A673 (cell line): Measurements from ENCODE around the gene MARCHF2. TPM values are rescaled to one million over a fixed set of nuclear protein-coding genes. Genes with fewer than 3 reads are reported as not detected.

ENCODE experiments used
- BruUV-seq: library from RNA; stranded (reverse); fragments of 400-500 nt; replicated peaks from 2 replicates; lab custom pipeline; 2021; lab: Mats Ljungman, UMichigan
- CTCF ChIA-PET: fragments of 300-600 bp; sonication (Branson Sonifier 250); formaldehyde crosslinking; loops from one replicate; lab custom pipeline; 2022; ENCODE audit warnings: antibody characterized with exemption; lab: Charles Lee
- POLR2A ChIA-PET: fragments of 300-600 bp; sonication (Branson Sonifier 250); formaldehyde crosslinking; loops from one replicate; lab custom pipeline; 2022; ENCODE audit warnings: antibody characterized with exemption; ENCODE audit not compliant: low non-redundant PET; lab: Charles Lee
- DNase-seq: peaks from one replicate; pipeline ENCODE4 v3.0.0-alpha.2; 2015; ENCODE audit warnings: low spot score
- H3K27ac ChIP-seq: fragments of 200-600 bp; sonication (generic); 2 replicates; pipeline ENCODE4 v1.5.1; 2016; ENCODE audit warnings: mixed run types, low read depth, mild to moderate bottlenecking, mixed read lengths, antibody characterized with exemption, low read length; ENCODE audit not compliant: poor library complexity, severe bottlenecking
- H3K27me3 ChIP-seq: fragments of 200-600 bp; sonication (generic); replicated peaks from 2 replicates; pipeline ENCODE4 v1.6.1; 2017; ENCODE audit warnings: mixed run types, low read depth, mild to moderate bottlenecking, mixed read lengths, antibody characterized with exemption, low read length; ENCODE audit not compliant: insufficient read depth, poor library complexity
- H3K36me3 ChIP-seq: fragments of 200-600 bp; sonication (generic); 2 replicates; pipeline ENCODE4 v1.6.1; 2016; ENCODE audit warnings: mixed run types, mild to moderate bottlenecking, mixed read lengths, antibody characterized with exemption, low read length; ENCODE audit not compliant: insufficient read depth, poor library complexity, severe bottlenecking
- H3K4me1 ChIP-seq: fragments of 200-600 bp; sonication (generic); 2 replicates; pipeline ENCODE4 v1.6.1; 2017; ENCODE audit warnings: mixed run types, mild to moderate bottlenecking, mixed read lengths, antibody characterized with exemption, low read length; ENCODE audit not compliant: insufficient read depth, poor library complexity, severe bottlenecking
- H3K4me3 ChIP-seq: fragments of 200-600 bp; sonication (generic); 2 replicates; pipeline ENCODE4 v1.5.1; 2016; ENCODE audit warnings: low read depth, mixed run types, mild to moderate bottlenecking, mixed read lengths, low read length; ENCODE audit not compliant: poor library complexity, severe bottlenecking
- H3K9me3 ChIP-seq: fragments of 200-600 bp; sonication (generic); 2 replicates; pipeline ENCODE4 v1.6.1; 2016; ENCODE audit warnings: mixed run types, low read depth, mild to moderate bottlenecking, mixed read lengths, antibody characterized with exemption, low read length; ENCODE audit not compliant: poor library complexity, severe bottlenecking
- CTCF ChIP-seq: fragments of 300-800, 200-600 bp; sonication (generic); conservative IDR thresholded peaks from 2 replicates; pipeline ENCODE4 v1.5.1; 2017; ENCODE audit warnings: low read depth, mild to moderate bottlenecking, antibody characterized with exemption, low read length, moderate library complexity, mixed read lengths
- EZH2 ChIP-seq: fragments of 200-600 bp; sonication (generic); IDR thresholded peaks from 2 replicates; pipeline ENCODE4 v1.6.1; 2017; ENCODE audit warnings: borderline replicate concordance, low read depth, mild to moderate bottlenecking, mixed read lengths, antibody characterized with exemption, low read length; ENCODE audit not compliant: poor library complexity, severe bottlenecking
- intact Hi-C: fragments of 100-400 bp; cut with micrococcal nuclease; formaldehyde crosslinking; loops from one replicate; pipeline ENCODE4 v1.10.0; 2022; ENCODE audit not compliant: unreplicated experiment
- total RNA-seq: library from RNA; stranded (reverse); gene quantifications from 2 replicates; pipeline ENCODE4 v1.2.3, GENCODE V29; 2021

The MARCHF2 gene
- total RNA-seq, 1 experiment from 2014 or later: 8.8 TPM

GRCh38 chr19:8460516-8461298, 47.6 kb downstream of the MARCHF2 start:
- no peak overlapping the region for H3K4me3 ChIP-seq
- no peak overlapping the region for H3K27ac ChIP-seq
- no peaks in the 10 kb centered on the region for H3K9me3 ChIP-seq
- ChIA-PET POLR2A (no interaction called here), CTCF (no interaction called here)
- DNase-seq: no peak
- no TSS peak for BruUV-seq
- peaks cover 83% of the 10 kb centered on the region for H3K36me3 ChIP-seq
- TF ChIP-seq EZH2 (no peak), CTCF (no peak)
- H3K27me3 ChIP-seq: no peaks in the 10 kb centered on the region
- peaks cover 30% of the 10 kb centered on the region for H3K4me1 ChIP-seq
- intact Hi-C loops: no loop called here

- Histone ChIP-seq H3K9me3 (no peaks in the 10 kb centered on the region), H3K4me3 (no peak overlapping the region), H3K27ac (no peak overlapping the region), H3K27me3 (no peaks in the 10 kb centered on the region), H3K36me3 (peaks cover 83% of the 10 kb centered on the region), H3K4me1 (peaks cover 30% of the 10 kb centered on the region)
- no peak for DNase-seq
- CTCF ChIA-PET: no interaction called here
- BruUV-seq: no TSS peak
- TF ChIP-seq EZH2 (no peak), CTCF (no peak)
- POLR2A ChIA-PET: no interaction called here
- intact Hi-C loops: no loop called here
Observed at GRCh38 chr19:8461376-8461775, 48.3 kb downstream of the MARCHF2 start.

GRCh38 chr19:8461891-8462290, 48.8 kb downstream of the MARCHF2 start:
- no TSS peak for BruUV-seq
- H3K36me3 ChIP-seq: peaks cover 83% of the 10 kb centered on the region
- no peaks in the 10 kb centered on the region for H3K9me3 ChIP-seq
- POLR2A ChIA-PET: no interaction called here
- intact Hi-C loops: no loop called here
- H3K27ac ChIP-seq: no peak overlapping the region
- peaks cover 30% of the 10 kb centered on the region for H3K4me1 ChIP-seq
- H3K27me3 ChIP-seq: no peaks in the 10 kb centered on the region
- H3K4me3 ChIP-seq: no peak overlapping the region
- DNase-seq: no peak
- TF ChIP-seq EZH2 (no peak), CTCF (no peak)
- CTCF ChIA-PET: no interaction called here
